Karpas-422 (cell line): ENCODE results near the gene HTRA1. TPM values are rescaled to one million over a fixed set of nuclear protein-coding genes. Genes with fewer than 3 reads are reported as not detected.

Experiments
- DNase-seq: peaks from one replicate; pipeline ENCODE4 v3.0.0-alpha.2; 2015
- H2AFZ ChIP-seq: fragments of 200-600 bp; sonication (generic); 2 replicates; pipeline ENCODE4 v1.6.1; 2014; ENCODE audit warnings: antibody characterized with exemption, low read length, mixed read lengths
- H3K27ac ChIP-seq: fragments of 200-600 bp; sonication (generic); 2 replicates; pipeline ENCODE4 v1.5.1; 2014; ENCODE audit warnings: mild to moderate bottlenecking, low read length, moderate library complexity
- H3K27me3 ChIP-seq: fragments of 200-600 bp; sonication (generic); 2 replicates; pipeline ENCODE4 v1.6.1; 2014; ENCODE audit warnings: low read length, mixed read lengths
- H3K36me3 ChIP-seq: fragments of 200-600 bp; sonication (generic); 2 replicates; pipeline ENCODE4 v1.6.1; 2014; ENCODE audit warnings: low read length, mixed read lengths; ENCODE audit not compliant: insufficient read depth
- H3K4me1 ChIP-seq: fragments of 200-600 bp; sonication (generic); 2 replicates; pipeline ENCODE4 v1.6.1; 2014; ENCODE audit warnings: mild to moderate bottlenecking, low read length, mixed read lengths
- H3K4me2 ChIP-seq: fragments of 200-600 bp; sonication (generic); 2 replicates; pipeline ENCODE4 v1.6.1; 2014; ENCODE audit warnings: low read length, low read depth, mild to moderate bottlenecking; ENCODE audit not compliant: poor library complexity, severe bottlenecking
- H3K4me3 ChIP-seq: fragments of 200-600 bp; sonication (generic); 2 replicates; pipeline ENCODE4 v1.5.1; 2014; ENCODE audit warnings: mild to moderate bottlenecking, antibody characterized with exemption, low read length, mixed read lengths
- H3K79me2 ChIP-seq: fragments of 200-600 bp; sonication (generic); 2 replicates; pipeline ENCODE4 v1.6.1; 2014; ENCODE audit warnings: mild to moderate bottlenecking, low read length, mixed read lengths
- H3K9ac ChIP-seq: fragments of 200-600 bp; sonication (generic); 2 replicates; pipeline ENCODE4 v1.6.0; 2014; ENCODE audit warnings: low read length
- H3K9me2 ChIP-seq: fragments of 200-600 bp; sonication (generic), shearing (Covaris generic); replicated peaks from 2 replicates; pipeline ENCODE4 v1.6.0; 2014; ENCODE audit warnings: mild to moderate bottlenecking, low read length, moderate library complexity; ENCODE audit not compliant: insufficient read depth
- H3K9me3 ChIP-seq: fragments of 300-700, 200-600 bp; sonication (generic); 2 replicates; pipeline ENCODE4 v1.6.1; 2014; ENCODE audit warnings: low read length, mixed read lengths
- H4K20me1 ChIP-seq: fragments of 200-600 bp; sonication (generic); 2 replicates; pipeline ENCODE4 v1.6.1; 2014; ENCODE audit warnings: mild to moderate bottlenecking, antibody characterized with exemption, low read length, low read depth; ENCODE audit not compliant: insufficient read depth
- total RNA-seq: library from RNA; depleted of rRNA; stranded (reverse); fragments of >200 nt; shearing (Covaris generic); gene quantifications from 2 replicates; pipeline ENCODE4 v1.2.3, GENCODE V29; 2014; ENCODE audit warnings: low replicate concordance

HTRA1 gene
- total RNA-seq, 1 experiment from 2014 or later, result not detected

- no peaks in the 10 kb centered on the region for H3K9me3 ChIP-seq
- H3K4me3 ChIP-seq, result no peak overlapping the region
- no peaks in the 10 kb centered on the region for H4K20me1 ChIP-seq
- H2AFZ ChIP-seq, result no peak overlapping the region
- no peak overlapping the region for H3K4me2 ChIP-seq
- no peaks in the 10 kb centered on the region for H3K36me3 ChIP-seq
- H3K27me3 ChIP-seq, result no peaks in the 10 kb centered on the region
- no peaks in the 10 kb centered on the region for H3K79me2 ChIP-seq
- H3K9me2 ChIP-seq, result no peaks in the 10 kb centered on the region
- H3K27ac ChIP-seq, result no peak overlapping the region
- no peak for DNase-seq
- H3K9ac ChIP-seq, result no peak overlapping the region
- H3K4me1 ChIP-seq, result no peaks in the 10 kb centered on the region
Observed at GRCh38 chr10:122464586-122464985, 3.2 kb downstream of the HTRA1 start.

- H3K9ac ChIP-seq, result no peak overlapping the region
- H2AFZ ChIP-seq, result no peak overlapping the region
- no peaks in the 10 kb centered on the region for H3K9me3 ChIP-seq
Observed at GRCh38 chr10:122465401-122466040, 4.2 kb downstream of the HTRA1 start.

GRCh38 chr10:122466951-122467381, 5.6 kb downstream of the HTRA1 start:
- no peaks in the 10 kb centered on the region for H3K27me3 ChIP-seq
- H4K20me1 ChIP-seq, result no peaks in the 10 kb centered on the region
- DNase-seq, result no peak
- no peak overlapping the region for H3K4me2 ChIP-seq
- no peaks in the 10 kb centered on the region for H3K9me2 ChIP-seq
- H3K9ac ChIP-seq, result no peak overlapping the region
- H3K27ac ChIP-seq, result no peak overlapping the region
- no peaks in the 10 kb centered on the region for H3K36me3 ChIP-seq
- no peaks in the 10 kb centered on the region for H3K79me2 ChIP-seq
- no peak overlapping the region for H2AFZ ChIP-seq
- no peak overlapping the region for H3K4me3 ChIP-seq
- no peaks in the 10 kb centered on the region for H3K9me3 ChIP-seq
- H3K4me1 ChIP-seq, result no peaks in the 10 kb centered on the region

More at GRCh38 chr10:122465401-122466040, 4.2 kb downstream of the HTRA1 start:
- no peaks in the 10 kb centered on the region for H4K20me1 ChIP-seq
- no peak overlapping the region for H3K4me3 ChIP-seq
- H3K79me2 ChIP-seq, result no peaks in the 10 kb centered on the region
- H3K36me3 ChIP-seq, result no peaks in the 10 kb centered on the region
- H3K9me2 ChIP-seq, result no peaks in the 10 kb centered on the region
- no peaks in the 10 kb centered on the region for H3K4me1 ChIP-seq
- H3K27me3 ChIP-seq, result no peaks in the 10 kb centered on the region
- no peak overlapping the region for H3K4me2 ChIP-seq
- H3K27ac ChIP-seq, result no peak overlapping the region
- no peak for DNase-seq

- no peaks in the 10 kb centered on the region for H4K20me1 ChIP-seq
- no peaks in the 10 kb centered on the region for H3K79me2 ChIP-seq
- no peaks in the 10 kb centered on the region for H3K9me2 ChIP-seq
- H3K9me3 ChIP-seq, result no peaks in the 10 kb centered on the region
- no peak overlapping the region for H3K4me3 ChIP-seq
- H3K9ac ChIP-seq, result no peak overlapping the region
- no peaks in the 10 kb centered on the region for H3K36me3 ChIP-seq
- DNase-seq, result no peak
- H3K4me1 ChIP-seq, result no peaks in the 10 kb centered on the region
- H3K27me3 ChIP-seq, result no peaks in the 10 kb centered on the region
- no peak overlapping the region for H3K4me2 ChIP-seq
- no peak overlapping the region for H3K27ac ChIP-seq
- no peak overlapping the region for H2AFZ ChIP-seq
Observed at GRCh38 chr10:122467701-122468100, 6.3 kb downstream of the HTRA1 start.

- Histone ChIP-seq H3K36me3 (no peaks in the 10 kb centered on the region), H3K79me2 (no peaks in the 10 kb centered on the region), H3K27me3 (no peaks in the 10 kb centered on the region), H3K4me3 (no peak overlapping the region), H3K27ac (no peak overlapping the region), H3K9me2 (no peaks in the 10 kb centered on the region), H3K9me3 (no peaks in the 10 kb centered on the region), H2AFZ (no peak overlapping the region), H3K9ac (no peak overlapping the region), H3K4me1 (no peaks in the 10 kb centered on the region), H4K20me1 (no peaks in the 10 kb centered on the region), H3K4me2 (no peak overlapping the region)
- DNase-seq, result no peak
Observed at GRCh38 chr10:122468307-122468925, 7.1 kb downstream of the HTRA1 start.

- Histone ChIP-seq H2AFZ (no peak overlapping the region), H3K79me2 (no peaks in the 10 kb centered on the region), H3K9me2 (no peaks in the 10 kb centered on the region), H3K4me3 (no peak overlapping the region), H3K36me3 (no peaks in the 10 kb centered on the region), H3K27me3 (no peaks in the 10 kb centered on the region), H3K4me1 (no peaks in the 10 kb centered on the region), H3K27ac (no peak overlapping the region), H4K20me1 (no peaks in the 10 kb centered on the region), H3K9ac (no peak overlapping the region), H3K4me2 (no peak overlapping the region), H3K9me3 (no peaks in the 10 kb centered on the region)
- no peak for DNase-seq
Observed at GRCh38 chr10:122468926-122469781, 7.8 kb downstream of the HTRA1 start.

GRCh38 chr10:122469848-122470247, 8.5 kb downstream of the HTRA1 start:
- no peak overlapping the region for H3K27ac ChIP-seq
- H3K4me3 ChIP-seq, result no peak overlapping the region
- no peaks in the 10 kb centered on the region for H3K79me2 ChIP-seq
- H3K9me2 ChIP-seq, result no peaks in the 10 kb centered on the region
- H3K9ac ChIP-seq, result no peak overlapping the region
- H3K4me2 ChIP-seq, result no peak overlapping the region
- H3K36me3 ChIP-seq, result no peaks in the 10 kb centered on the region
- no peaks in the 10 kb centered on the region for H4K20me1 ChIP-seq
- no peaks in the 10 kb centered on the region for H3K27me3 ChIP-seq
- no peaks in the 10 kb centered on the region for H3K4me1 ChIP-seq
- H3K9me3 ChIP-seq, result no peaks in the 10 kb centered on the region
- DNase-seq, result no peak
- no peak overlapping the region for H2AFZ ChIP-seq

GRCh38 chr10:122471531-122472177, 10.3 kb downstream of the HTRA1 start:
- H3K27me3 ChIP-seq, result no peaks in the 10 kb centered on the region
- no peaks in the 10 kb centered on the region for H3K9me3 ChIP-seq
- no peaks in the 10 kb centered on the region for H3K9me2 ChIP-seq
- no peaks in the 10 kb centered on the region for H3K36me3 ChIP-seq
- no peak for DNase-seq
- no peak overlapping the region for H3K4me2 ChIP-seq
- no peak overlapping the region for H3K9ac ChIP-seq
- no peaks in the 10 kb centered on the region for H3K79me2 ChIP-seq
- no peaks in the 10 kb centered on the region for H3K4me1 ChIP-seq
- H2AFZ ChIP-seq, result no peak overlapping the region
- no peak overlapping the region for H3K27ac ChIP-seq
- H3K4me3 ChIP-seq, result no peak overlapping the region
- H4K20me1 ChIP-seq, result no peaks in the 10 kb centered on the region
